OCI-LY1 (cell line): ENCODE data around the gene ARHGDIB.

ENCODE experiments used
- H2AFZ ChIP-seq: fragments of 200-600 bp; sonication (generic), shearing (Covaris generic); 2 replicates; pipeline ENCODE4 v1.6.0; 2014; ENCODE audit warnings: antibody characterized with exemption, mild to moderate bottlenecking, low read length
- H3F3A ChIP-seq: fragments of 200-600 bp; sonication (generic), shearing (Covaris generic); 2 replicates; pipeline ENCODE4 v1.6.0; 2014; ENCODE audit warnings: mild to moderate bottlenecking, antibody characterized with exemption, low read length, moderate library complexity; ENCODE audit not compliant: insufficient read depth
- H3K27ac ChIP-seq: fragments of 200-600 bp; sonication (generic); 2 replicates; pipeline ENCODE4 v1.5.1; 2014; ENCODE audit warnings: low read length, mixed run types, mild to moderate bottlenecking, low read depth; ENCODE audit not compliant: poor library complexity, severe bottlenecking
- H3K27me3 ChIP-seq: fragments of 200-600 bp; sonication (generic); 2 replicates; pipeline ENCODE4 v1.6.0; 2014; ENCODE audit warnings: antibody characterized with exemption, mild to moderate bottlenecking, low read length, moderate library complexity; ENCODE audit not compliant: insufficient read depth
- H3K36me3 ChIP-seq: fragments of 200-600 bp; sonication (generic); 2 replicates; pipeline ENCODE4 v1.6.1; 2014; ENCODE audit warnings: mild to moderate bottlenecking, antibody characterized with exemption, low read length, moderate library complexity, mixed read lengths; ENCODE audit not compliant: insufficient read depth
- H3K4me1 ChIP-seq: fragments of 200-600 bp; sonication (generic); 2 replicates; pipeline ENCODE4 v1.5.1; 2014; ENCODE audit warnings: mild to moderate bottlenecking, low read length, moderate library complexity; ENCODE audit not compliant: insufficient read depth, severe bottlenecking
- H3K4me2 ChIP-seq: fragments of 200-600 bp; sonication (generic), shearing (Covaris generic); 2 replicates; pipeline ENCODE4 v1.6.1; 2014; ENCODE audit warnings: low read length
- H3K4me3 ChIP-seq: fragments of 200-600 bp; sonication (generic); 2 replicates; pipeline ENCODE4 v1.5.1; 2014; ENCODE audit warnings: low read length, low read depth, mild to moderate bottlenecking, mixed read lengths; ENCODE audit not compliant: poor library complexity, severe bottlenecking
- H3K79me2 ChIP-seq: fragments of 200-600 bp; shearing (Covaris generic); 2 replicates; pipeline ENCODE4 v1.6.1; 2016; ENCODE audit warnings: mixed run types, low read length, mixed read lengths; ENCODE audit not compliant: insufficient read depth
- H3K9ac ChIP-seq: fragments of 200-600 bp; sonication (generic), shearing (Covaris generic); 2 replicates; pipeline ENCODE4 v1.6.1; 2014; ENCODE audit warnings: mild to moderate bottlenecking, low read length, mixed read lengths
- H3K9me2 ChIP-seq: fragments of 200-600 bp; sonication (generic), shearing (Covaris generic); 2 replicates; pipeline ENCODE4 v1.6.1; 2014; ENCODE audit warnings: low read depth, mild to moderate bottlenecking, low read length, mixed read lengths
- H3K9me3 ChIP-seq: fragments of 200-600 bp; shearing (Covaris generic); 2 replicates; pipeline ENCODE4 v1.6.1; 2014; ENCODE audit warnings: low read length, mixed read lengths
- H4K20me1 ChIP-seq: fragments of 200-600 bp; sonication (generic), shearing (Covaris generic); 2 replicates; pipeline ENCODE4 v1.6.0; 2016; ENCODE audit warnings: mild to moderate bottlenecking, low read length; ENCODE audit not compliant: insufficient read depth
- CTCF ChIP-seq: fragments of 200-600 bp; sonication (generic), shearing (Covaris generic); IDR thresholded peaks from 2 replicates; pipeline ENCODE4 v1.5.1; 2017; ENCODE audit warnings: mild to moderate bottlenecking, antibody characterized with exemption, low read length, moderate library complexity, mixed read lengths
- EZH2 ChIP-seq: fragments of 200-600 bp; sonication (generic), shearing (Covaris generic); IDR thresholded peaks from 2 replicates; pipeline ENCODE4 v1.8.0; 2017; ENCODE audit warnings: borderline replicate concordance, mixed run types, mild to moderate bottlenecking, antibody characterized with exemption, low read length, moderate library complexity, mixed read lengths

ARHGDIB gene

GRCh38 chr12:14956024-14956891 is 5.1 kb downstream of the ARHGDIB start:
- Histone ChIP-seq H3K4me1 (peaks cover 90% of the 10 kb centered on the region), H3K27ac (peak overlapping the region; percentile 97), H3K9ac (peak overlapping the region; percentile 88; the same call in 1 of the 2 replicates)

GRCh38 chr12:14954269-14954668 is 7.1 kb downstream of the ARHGDIB start:
- Histone ChIP-seq H3K9me2 (no peaks in the 10 kb centered on the region), H3K4me2 (peak overlapping the region; percentile 64), H3K79me2 (peaks cover 94% of the 10 kb centered on the region), H4K20me1 (0 out of 2 replicates have a peak, but pooled peaks cover 2% of the 10 kb centered on the region), H3K4me3 (peak overlapping the region; percentile 26), H3K27ac (peak overlapping the region; percentile 95), H3K27me3 (no peaks in the 10 kb centered on the region), H3F3A (peaks cover 8% of the 10 kb centered on the region; the same call in 1 of the 2 replicates), H3K4me1 (peaks cover 100% of the 10 kb centered on the region), H3K9me3 (no peaks in the 10 kb centered on the region), H3K9ac (peak overlapping the region; percentile 40; the same call in 1 of the 2 replicates), H2AFZ (no peak overlapping the region), H3K36me3 (peaks cover 60% of the 10 kb centered on the region)
- no peak for TF ChIP-seq EZH2
- no peak for TF ChIP-seq CTCF

More at GRCh38 chr12:14956024-14956891, 5.1 kb downstream of the ARHGDIB start:
- H3K9me3 ChIP-seq, result no peaks in the 10 kb centered on the region
- peaks cover 50% of the 10 kb centered on the region for H3K36me3 ChIP-seq
- H3K9me2 ChIP-seq, result no peaks in the 10 kb centered on the region
- H3K4me2 ChIP-seq, result peak overlapping the region; percentile 94
- H3F3A ChIP-seq, result peaks cover 8% of the 10 kb centered on the region; the same call in 1 of the 2 replicates
- no peaks in the 10 kb centered on the region for H3K27me3 ChIP-seq
- H3K79me2 ChIP-seq, result peaks cover 100% of the 10 kb centered on the region
- H2AFZ ChIP-seq, result no peak overlapping the region
- H3K4me3 ChIP-seq, result peak overlapping the region; percentile 87
- 0 out of 2 replicates have a peak, but pooled peaks cover 2% of the 10 kb centered on the region for H4K20me1 ChIP-seq
- TF ChIP-seq EZH2 (no peak), CTCF (no peak)

- H3K9me2 ChIP-seq, result no peaks in the 10 kb centered on the region
- H3K79me2 ChIP-seq, result peaks cover 88% of the 10 kb centered on the region
- H3K9me3 ChIP-seq, result no peaks in the 10 kb centered on the region
- H2AFZ ChIP-seq, result no peak overlapping the region
- H4K20me1 ChIP-seq, result 0 out of 2 replicates have a peak, but pooled peaks cover 2% of the 10 kb centered on the region
- peak overlapping the region; percentile 95 for H3K27ac ChIP-seq
- H3K4me2 ChIP-seq, result peak overlapping the region; percentile 64
- peaks cover 60% of the 10 kb centered on the region for H3K36me3 ChIP-seq
- H3K27me3 ChIP-seq, result no peaks in the 10 kb centered on the region
- peak overlapping the region; percentile 40; the same call in 1 of the 2 replicates for H3K9ac ChIP-seq
- H3K4me1 ChIP-seq, result peaks cover 100% of the 10 kb centered on the region
- H3F3A ChIP-seq, result peaks cover 8% of the 10 kb centered on the region; the same call in 1 of the 2 replicates
- TF ChIP-seq CTCF (no peak), EZH2 (no peak)
- peak overlapping the region; percentile 26 for H3K4me3 ChIP-seq
Observed at GRCh38 chr12:14953752-14954151, 7.6 kb downstream of the ARHGDIB start.
